HepG2 (cell line): ENCODE results near the gene NELL1. TPM values are rescaled to one million over a fixed set of nuclear protein-coding genes. Genes with fewer than 3 reads are reported as not detected.

Experiments used
- ATAC-seq: fragments of 200-7000 bp; cut with Tn5 transposase; 3 replicates; pipeline ENCODE4 v1.9.1; 2020; ENCODE audit warnings: mild to moderate bottlenecking, moderate library complexity
- BruUV-seq: library from RNA; stranded (reverse); fragments of 400-500 nt; replicated peaks from 2 replicates; lab custom pipeline; 2021; lab: Mats Ljungman, UMichigan
- CTCF ChIA-PET: fragments of 300-600 bp; formaldehyde crosslinking; extraction: SDS; loops from one replicate; lab custom pipeline; 2021; ENCODE audit warnings: low total read pairs, inconsistent platforms, low intra/inter-chr PET ratio; lab: Yijun Ruan, JAX
- POLR2A ChIA-PET: fragments of 350-600 bp; sonication (Branson Sonifier 250); formaldehyde crosslinking; loops from one replicate; lab custom pipeline; 2020; ENCODE audit warnings: antibody characterized with exemption, inconsistent platforms; lab: Yijun Ruan, JAX
- DNase-seq: peaks from one replicate; pipeline ENCODE4 v3.0.0-alpha.2; 2015; ENCODE audit warnings: low spot score
- FAIRE-seq: peaks from 3 replicates; lab custom pipeline; 2011; peaks lifted over from hg19 to GRCh38; lab: Jason Lieb, UNC
- H2AFZ ChIP-seq: one replicate; pipeline ENCODE4 v1.6.1; 2011; ENCODE audit warnings: low read length, inconsistent platforms
- H3K27ac ChIP-seq: fragments of 300-600 bp; 3 replicates; pipeline ENCODE4 v1.8.0; 2011; ENCODE audit warnings: mixed run types, mild to moderate bottlenecking, mixed read lengths, low read length, inconsistent platforms; ENCODE audit not compliant: insufficient read depth; ENCODE audit errors: extremely low read length
- H3K27me3 ChIP-seq, 2 experiments: fragments of 200-600 bp in 1 of 2; 2 replicates in 1 of 2; 3 replicates in 1 of 2; pipeline versions ENCODE4 v1.6.0 to v1.8.0; 2011; ENCODE audit warnings: low read length in 2 of 2, mild to moderate bottlenecking in 2 of 2, moderate library complexity in 2 of 2, inconsistent platforms in 1 of 2; ENCODE audit not compliant: insufficient read depth in 2 of 2, control insufficient read depth in 1 of 2
- H3K36me3 ChIP-seq, 2 experiments: fragments of 200-600 bp in 1 of 2; replicated peaks in 1 of 2; 2 replicates in 1 of 2; 3 replicates in 1 of 2; pipeline versions ENCODE4 v1.5.1 to v1.8.0; 2011; ENCODE audit warnings: low read length in 2 of 2, inconsistent platforms in 1 of 2; ENCODE audit not compliant: insufficient read depth in 2 of 2, control insufficient read depth in 1 of 2
- H3K4me1 ChIP-seq: 2 replicates; pipeline ENCODE4 v1.5.1; 2012; ENCODE audit warnings: low read length, inconsistent platforms; ENCODE audit not compliant: insufficient read depth
- H3K4me2 ChIP-seq: 2 replicates; pipeline ENCODE4 v1.6.0; 2011; ENCODE audit warnings: low read depth, low read length, inconsistent platforms
- H3K4me3 ChIP-seq, 3 experiments: fragments of 200-600 bp in 1 of 3; sonication (generic), shearing (Covaris generic) in 1 of 3; replicated peaks in 1 of 3; 2 replicates each; pipeline ENCODE4 v1.5.1; 2011 to 2016; ENCODE audit warnings: low read length in 3 of 3, inconsistent platforms in 2 of 3, low read depth in 2 of 3, mild to moderate bottlenecking in 2 of 3, control low read depth in 1 of 3, mixed read lengths in 1 of 3; ENCODE audit not compliant: insufficient read depth in 1 of 3
- H3K79me2 ChIP-seq: one replicate; pipeline ENCODE4 v1.6.1; 2011; ENCODE audit warnings: low read length, inconsistent platforms; ENCODE audit not compliant: insufficient read depth
- H3K9ac ChIP-seq: 2 replicates; pipeline ENCODE4 v1.6.0; 2011; ENCODE audit warnings: mild to moderate bottlenecking, low read depth, low read length, inconsistent platforms; ENCODE audit not compliant: insufficient read depth
- H3K9me3 ChIP-seq: 2 replicates; pipeline ENCODE4 v1.5.1; 2012; ENCODE audit warnings: mild to moderate bottlenecking, low read length
- H4K20me1 ChIP-seq: 2 replicates; pipeline ENCODE4 v1.6.0; 2011; ENCODE audit warnings: inconsistent platforms, mild to moderate bottlenecking, low read length, moderate library complexity; ENCODE audit not compliant: insufficient read depth
- CBX1 ChIP-seq: IDR thresholded peaks from one replicate; pipeline ENCODE4 v1.6.1; 2016; ENCODE audit warnings: antibody characterized with exemption, low read depth
- FOXJ3 ChIP-seq: sonication (generic); formaldehyde crosslinking; IDR thresholded peaks from 2 replicates; pipeline ENCODE4 v1.4.0; 2020; ENCODE audit warnings: missing genetic modification reagents, mild to moderate bottlenecking, borderline replicate concordance
- KLF13 ChIP-seq: sonication (generic); formaldehyde crosslinking; IDR thresholded peaks from 2 replicates; pipeline ENCODE4 v1.4.0; 2020; ENCODE audit warnings: mild to moderate bottlenecking, missing genetic modification reagents
- NFYC ChIP-seq: IDR thresholded peaks from 2 replicates; pipeline ENCODE4 v1.6.1; 2016; ENCODE audit warnings: missing genetic modification reagents, missing compliant biosample characterization
- RBFOX2 ChIP-seq: fragments of 200-400 bp; formaldehyde crosslinking; IDR thresholded peaks from 2 replicates; pipeline ENCODE4 v1.6.1; 2017; ENCODE audit warnings: low read depth, mild to moderate bottlenecking, low read length
- SRSF1 ChIP-seq: fragments of 200-400 bp; formaldehyde crosslinking; optimal IDR thresholded peaks from 2 replicates; pipeline ENCODE3; 2017; ENCODE audit warnings: mild to moderate bottlenecking, low read depth, low read length, moderate library complexity
- ZBTB3 ChIP-seq: sonication (generic); formaldehyde crosslinking; IDR thresholded peaks from 2 replicates; pipeline ENCODE4 v1.4.0; 2020; ENCODE audit warnings: low read depth, mild to moderate bottlenecking, moderate library complexity, missing genetic modification reagents, borderline replicate concordance
- ZNF251 ChIP-seq: sonication (generic); formaldehyde crosslinking; IDR thresholded peaks from 2 replicates; pipeline ENCODE4 v1.9.0; 2021; ENCODE audit warnings: mild to moderate bottlenecking, missing genetic modification reagents
- ZNF292 ChIP-seq: sonication (generic); formaldehyde crosslinking; IDR thresholded peaks from 2 replicates; pipeline ENCODE4 v1.8.1; 2022; ENCODE audit warnings: mild to moderate bottlenecking, low read depth, missing genetic modification reagents, borderline replicate concordance
- ZNF329 ChIP-seq: sonication (generic); formaldehyde crosslinking; IDR thresholded peaks from 2 replicates; pipeline ENCODE4 v1.9.0; 2021; ENCODE audit warnings: low read depth, mild to moderate bottlenecking, missing genetic modification reagents
- ZNF549 ChIP-seq: sonication (generic); formaldehyde crosslinking; IDR thresholded peaks from 2 replicates; pipeline ENCODE4 v1.5.0; 2020; ENCODE audit warnings: missing genetic modification reagents
- ZNF724P ChIP-seq: sonication (generic); formaldehyde crosslinking; IDR thresholded peaks from 2 replicates; pipeline ENCODE4 v1.8.0; 2022; ENCODE audit warnings: missing genetic modification reagents, borderline replicate concordance
- ZNF782 ChIP-seq: sonication (generic); formaldehyde crosslinking; IDR thresholded peaks from 2 replicates; pipeline ENCODE4 v1.4.0; 2020; ENCODE audit warnings: missing genetic modification reagents, mild to moderate bottlenecking, borderline replicate concordance
- ZSCAN25 ChIP-seq: sonication (generic); formaldehyde crosslinking; IDR thresholded peaks from 2 replicates; pipeline ENCODE4 v1.8.0; 2022; ENCODE audit warnings: mild to moderate bottlenecking, missing genetic modification reagents
- WGBS: methylation state at CpG from one replicate; pipeline ENCODE4 v1.1.6; 2017; ENCODE audit warnings: low lambda C conversion rate; 5-methylcytosine and 5-hydroxymethylcytosine counted together
- in situ Hi-C: cut with HindIII; loops from 2 replicates; pipeline ENCODE4 v1.10.0; 2017; ENCODE audit warnings: low pct_unique_long_range_greater_than_20kb; ENCODE audit not compliant: extremely low pct_ligation_motif_present
- intact Hi-C: fragments of 100-400 bp; cut with micrococcal nuclease; formaldehyde crosslinking; loops from one replicate; pipeline ENCODE4 v1.10.0; 2022; ENCODE audit not compliant: unreplicated experiment
- polyA plus RNA-seq, 8 experiments: library from polyadenylated mRNA; depleted of rRNA in 3 of 8; stranded (reverse) in 7 of 8; unstranded in 1 of 8; fragments of >200 nt; fragmentation: Illumina TruSeq in 4 of 8; extraction: Trizol in 4 of 8; gene quantifications; 2 replicates each; pipeline versions ENCODE4 v1.2.1 to v1.2.3, GENCODE V29; 2011 to 2016; ENCODE audit warnings: low read depth in 4 of 8, missing spikeins in 1 of 8, mixed read lengths in 1 of 8; ENCODE audit not compliant: insufficient read depth in 1 of 8
- total RNA-seq, 5 experiments: library from RNA; depleted of rRNA; stranded (reverse); fragments of >200 nt; fragmentation: Illumina TruSeq; extraction: Trizol; gene quantifications; 2 replicates each; pipeline ENCODE4 v1.2.3, GENCODE V29; 2016; ENCODE audit warnings: low read depth in 1 of 5
- TF ChIP-seq, protein P1 (sequence below): IDR thresholded peaks from 2 replicates; pipeline ENCODE4 v1.6.1; 2016; ENCODE audit warnings: missing compliant biosample characterization, missing genetic modification reagents, borderline replicate concordance

NELL1 gene
- total and polyA plus RNA-seq, 2 of the 13 experiments (the other 11 are each of a cell fraction or from before 2014, with no cell fraction given) = not detected

DNA sequence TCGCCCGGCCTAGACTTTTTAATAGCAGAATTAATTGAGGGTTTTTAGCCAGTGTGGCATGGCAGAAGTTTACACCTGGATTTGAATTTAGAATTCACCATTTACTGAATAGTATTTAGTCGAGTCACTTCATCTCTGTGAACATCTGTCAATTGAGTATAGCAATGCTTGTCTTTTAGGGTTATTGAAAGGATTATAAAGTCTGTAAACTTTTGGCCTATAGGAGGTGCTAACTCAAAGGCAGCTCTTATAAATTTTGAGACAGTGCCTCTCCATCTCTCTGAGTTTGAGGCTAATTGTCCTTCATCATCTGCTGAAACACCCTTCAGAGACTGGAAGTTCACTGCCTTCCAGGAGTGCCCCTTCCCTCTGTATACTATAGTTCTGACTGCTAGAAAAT is 205.0 kb downstream of the NELL1 start (continued):
- TF ChIP-seq NFYC (CRISPR knock-in tag) (no peak), KLF13 (no peak), CBX1 (no peak), ZNF292 (CRISPR knock-in tag) (no peak), ZNF549 (CRISPR knock-in tag) (no peak), FOXJ3 (CRISPR knock-in tag) (no peak)
- TF ChIP-seq, protein P1, sequence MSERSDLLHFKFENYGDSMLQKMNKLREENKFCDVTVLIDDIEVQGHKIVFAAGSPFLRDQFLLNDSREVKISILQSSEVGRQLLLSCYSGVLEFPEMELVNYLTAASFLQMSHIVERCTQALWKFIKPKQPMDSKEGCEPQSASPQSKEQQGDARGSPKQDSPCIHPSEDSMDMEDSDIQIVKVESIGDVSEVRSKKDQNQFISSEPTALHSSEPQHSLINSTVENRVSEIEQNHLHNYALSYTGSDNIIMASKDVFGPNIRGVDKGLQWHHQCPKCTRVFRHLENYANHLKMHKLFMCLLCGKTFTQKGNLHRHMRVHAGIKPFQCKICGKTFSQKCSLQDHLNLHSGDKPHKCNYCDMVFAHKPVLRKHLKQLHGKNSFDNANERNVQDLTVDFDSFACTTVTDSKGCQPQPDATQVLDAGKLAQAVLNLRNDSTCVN (CRISPR knock-in tag) = no peak
- TF ChIP-seq, all 625 proteins: peak for 0

DNA sequence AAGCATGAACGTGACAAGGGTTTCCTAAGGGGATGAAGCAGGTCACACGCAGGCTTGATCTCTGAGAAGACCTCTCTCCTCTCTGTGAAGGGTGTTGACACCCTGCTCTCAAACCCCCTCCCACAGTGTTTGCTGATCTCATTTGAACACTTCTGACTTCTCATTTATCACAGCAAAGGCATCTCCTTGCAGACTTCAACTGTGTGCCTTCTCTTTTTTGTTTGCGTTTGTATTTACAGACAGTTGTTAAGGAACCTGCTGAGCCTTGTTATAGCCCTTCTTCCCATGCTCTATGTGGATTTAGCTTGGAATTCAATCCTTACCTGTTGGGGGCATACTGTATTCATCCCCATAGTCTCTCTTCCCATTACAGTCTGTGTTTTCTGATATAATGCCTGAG is 206.5 kb downstream of the NELL1 start:
- H3K79me2 ChIP-seq = no peaks in the 10 kb centered on the region
- DNase-seq = no peak
- TF ChIP-seq ZNF251 (CRISPR knock-in tag) = no peak
- no peak for TF ChIP-seq ZBTB3 (CRISPR knock-in tag)
- TF ChIP-seq ZNF782 (CRISPR knock-in tag) = no peak
- no peak for TF ChIP-seq ZSCAN25
- no peak for TF ChIP-seq SRSF1
- no peak for TF ChIP-seq RBFOX2
- no peak for TF ChIP-seq ZNF329
- TF ChIP-seq ZNF724P (CRISPR knock-in tag) = no peak
- TF ChIP-seq, all 625 proteins: peak for 0
- ATAC-seq (no peak), FAIRE-seq (no peak)
- H3K9me3 ChIP-seq = no peaks in the 10 kb centered on the region
- H3K4me2 ChIP-seq = no peak overlapping the region
- ChIA-PET POLR2A (no interaction called here), CTCF (no interaction called here)
- no peak overlapping the region for H3K9ac ChIP-seq
- H2AFZ ChIP-seq = no peak overlapping the region
- H3K27me3 ChIP-seq = no peaks in the 10 kb centered on the region; a peak in 1 of 5 replicates
- 2% methylated on average over 3 of the region's 3 CpGs for WGBS
- in situ Hi-C loops = loop anchor here (25.0 kb wide), 1 partner anchor 111 kb away; no protein-coding TSS in a partner anchor
- no peaks in the 10 kb centered on the region for H3K36me3 ChIP-seq
- H3K4me1 ChIP-seq = no peaks in the 10 kb centered on the region
- H3K27ac ChIP-seq = no peak overlapping the region
- intact Hi-C loops = no loop called here
- H3K4me3 ChIP-seq = no peak overlapping the region
- no TSS peak for BruUV-seq
- H4K20me1 ChIP-seq = no peaks in the 10 kb centered on the region
